Smooth muscle cell (in vitro differentiated cells): ENCODE results near the gene FGG. TPM values are rescaled to one million over a fixed set of nuclear protein-coding genes. Genes with fewer than 3 reads are reported as not detected.

Experiments used
- DNase-seq: peaks from one replicate; lab custom pipeline; 2025; ENCODE audit not compliant: unreplicated experiment; lab: John Stamatoyannopoulos, UW
- H2AFZ ChIP-seq: fragments of 200-600 bp; sonication (generic); 2 replicates; pipeline ENCODE4 v1.6.0; 2016; ENCODE audit warnings: antibody characterized with exemption, low read depth, mild to moderate bottlenecking
- H3F3A ChIP-seq: fragments of 200-600 bp; sonication (generic); 2 replicates; pipeline ENCODE4 v1.6.0; 2017; ENCODE audit warnings: antibody characterized with exemption, low read depth
- H3K27ac ChIP-seq: fragments of 200-600 bp; sonication (generic); 2 replicates; pipeline ENCODE4 v1.5.1; 2016; ENCODE audit warnings: low read depth, mild to moderate bottlenecking
- H3K27me3 ChIP-seq: fragments of 200-600 bp; sonication (generic); 2 replicates; pipeline ENCODE4 v1.6.1; 2016; ENCODE audit warnings: low read depth, mild to moderate bottlenecking
- H3K36me3 ChIP-seq: fragments of 200-600 bp; sonication (generic); 2 replicates; pipeline ENCODE4 v1.5.1; 2016; ENCODE audit warnings: low read depth
- H3K4me1 ChIP-seq: fragments of 200-600 bp; sonication (generic); 2 replicates; pipeline ENCODE4 v1.5.1; 2016; ENCODE audit warnings: low read depth
- H3K4me2 ChIP-seq: fragments of 200-600 bp; sonication (generic); 2 replicates; pipeline ENCODE4 v1.6.0; 2016; ENCODE audit warnings: mild to moderate bottlenecking
- H3K4me3 ChIP-seq: fragments of 200-600 bp; sonication (generic); 2 replicates; pipeline ENCODE4 v1.5.1; 2016; ENCODE audit warnings: mild to moderate bottlenecking
- H3K79me2 ChIP-seq: fragments of 200-600 bp; sonication (generic); 2 replicates; pipeline ENCODE4 v1.6.0; 2016; ENCODE audit warnings: low read depth, mild to moderate bottlenecking
- H3K9ac ChIP-seq: fragments of 200-600 bp; sonication (generic); 2 replicates; pipeline ENCODE4 v1.6.0; 2016; ENCODE audit warnings: low read depth
- H3K9me3 ChIP-seq: fragments of 200-600 bp; sonication (generic); replicated peaks from 2 replicates; pipeline ENCODE4 v1.5.1; 2016; ENCODE audit warnings: low read depth
- H4K20me1 ChIP-seq: fragments of 200-600 bp; sonication (generic); 2 replicates; pipeline ENCODE4 v1.6.0; 2016; ENCODE audit warnings: low read depth
- CTCF ChIP-seq: fragments of 200-600 bp; sonication (generic); IDR thresholded peaks from 2 replicates; pipeline ENCODE4 v1.5.1; 2017; ENCODE audit warnings: borderline replicate concordance, mild to moderate bottlenecking, antibody characterized with exemption; ENCODE audit not compliant: insufficient read depth, poor library complexity, severe bottlenecking
- WGBS: methylation state at CpG from one replicate; pipeline ENCODE4 v1.1.7; 2016; ENCODE audit warnings: low lambda C conversion rate; 5-methylcytosine and 5-hydroxymethylcytosine counted together
- polyA plus RNA-seq: library from polyadenylated mRNA; unstranded; fragments of >200 nt; fragmentation: Nextera tagmentation; extraction: Ambion mirVana; gene quantifications from 2 replicates; pipeline ENCODE4 v1.2.1, GENCODE V29; 2016
- total RNA-seq: library from RNA; depleted of rRNA; stranded (reverse); fragments of >200 nt; gene quantifications from 2 replicates; pipeline ENCODE4 v1.2.3, GENCODE V29; 2014

FGG gene
- total and polyA plus RNA-seq, 2 experiments from 2014 or later: 0.77 TPM; not detected in 1

- H3K27me3 ChIP-seq: no peaks in the 10 kb centered on the region
- no peak for DNase-seq
- H3K9ac ChIP-seq: no peak overlapping the region
- no peak overlapping the region for H3K27ac ChIP-seq
- no peaks in the 10 kb centered on the region for H3F3A ChIP-seq
- H4K20me1 ChIP-seq: no peaks in the 10 kb centered on the region
- H3K36me3 ChIP-seq: no peaks in the 10 kb centered on the region
- no peaks in the 10 kb centered on the region for H3K79me2 ChIP-seq
- no peaks in the 10 kb centered on the region for H3K4me1 ChIP-seq
- WGBS: 84% methylated on average over 3 of the region's 3 CpGs
- H3K9me3 ChIP-seq: no peaks in the 10 kb centered on the region
- no peak overlapping the region for H2AFZ ChIP-seq
- no peak overlapping the region for H3K4me3 ChIP-seq
- no peak for TF ChIP-seq CTCF
- H3K4me2 ChIP-seq: no peak overlapping the region
Measured at GRCh38 chr4:154574311-154574710, 38.1 kb downstream of the FGG start.

GRCh38 chr4:154573190-154573870, 39.1 kb downstream of the FGG start:
- DNase-seq: no peak
- Histone ChIP-seq H3K79me2 (no peaks in the 10 kb centered on the region), H3K4me2 (no peak overlapping the region), H3K27ac (no peak overlapping the region), H3K36me3 (no peaks in the 10 kb centered on the region), H3K27me3 (no peaks in the 10 kb centered on the region), H4K20me1 (no peaks in the 10 kb centered on the region), H3K9me3 (no peaks in the 10 kb centered on the region), H3K9ac (no peak overlapping the region), H2AFZ (no peak overlapping the region), H3F3A (no peaks in the 10 kb centered on the region), H3K4me1 (no peaks in the 10 kb centered on the region), H3K4me3 (no peak overlapping the region)
- no peak for TF ChIP-seq CTCF
- 86% methylated on average over 5 of the region's 5 CpGs for WGBS

GRCh38 chr4:154569584-154569983, 42.9 kb downstream of the FGG start:
- Histone ChIP-seq H4K20me1 (no peaks in the 10 kb centered on the region), H3K4me3 (no peak overlapping the region), H3K79me2 (no peaks in the 10 kb centered on the region), H3K27ac (no peak overlapping the region), H2AFZ (no peak overlapping the region), H3K27me3 (no peaks in the 10 kb centered on the region), H3K4me1 (no peaks in the 10 kb centered on the region), H3K9ac (no peak overlapping the region), H3K9me3 (no peaks in the 10 kb centered on the region), H3F3A (no peaks in the 10 kb centered on the region), H3K36me3 (no peaks in the 10 kb centered on the region), H3K4me2 (no peak overlapping the region)
- TF ChIP-seq CTCF: no peak
- 89% methylated on average over 5 of the region's 5 CpGs for WGBS
- no peak for DNase-seq

GRCh38 chr4:154569028-154569427, 43.4 kb downstream of the FGG start:
- Histone ChIP-seq H2AFZ (no peak overlapping the region), H3K4me3 (no peak overlapping the region), H3K9ac (no peak overlapping the region), H4K20me1 (no peaks in the 10 kb centered on the region), H3K27ac (no peak overlapping the region), H3F3A (no peaks in the 10 kb centered on the region), H3K4me1 (no peaks in the 10 kb centered on the region), H3K4me2 (no peak overlapping the region), H3K79me2 (no peaks in the 10 kb centered on the region), H3K36me3 (no peaks in the 10 kb centered on the region), H3K27me3 (no peaks in the 10 kb centered on the region), H3K9me3 (no peaks in the 10 kb centered on the region)
- 81% methylated on average over 3 of the region's 3 CpGs for WGBS
- TF ChIP-seq CTCF: no peak
- no peak for DNase-seq
